HG02885 (cell line): Measurements from ENCODE around the gene SART3.
"Not testable (repeated sequence)": the region's sequence is repeated elsewhere in the genome, so short reads cannot be mapped to it uniquely, and the experiment has no call there.

Experiments used
- ATAC-seq: cut with Tn5 transposase; IDR thresholded peaks from one replicate; pipeline ENCODE4 v1.9.1; 2021; ENCODE audit warnings: mild to moderate bottlenecking; ENCODE audit not compliant: unreplicated experiment, poor library complexity

SART3 gene

GRCh38 chr12:108582509-108582908 is 21.5 kb upstream of the SART3 start:
- ATAC-seq: no peak

DNA sequence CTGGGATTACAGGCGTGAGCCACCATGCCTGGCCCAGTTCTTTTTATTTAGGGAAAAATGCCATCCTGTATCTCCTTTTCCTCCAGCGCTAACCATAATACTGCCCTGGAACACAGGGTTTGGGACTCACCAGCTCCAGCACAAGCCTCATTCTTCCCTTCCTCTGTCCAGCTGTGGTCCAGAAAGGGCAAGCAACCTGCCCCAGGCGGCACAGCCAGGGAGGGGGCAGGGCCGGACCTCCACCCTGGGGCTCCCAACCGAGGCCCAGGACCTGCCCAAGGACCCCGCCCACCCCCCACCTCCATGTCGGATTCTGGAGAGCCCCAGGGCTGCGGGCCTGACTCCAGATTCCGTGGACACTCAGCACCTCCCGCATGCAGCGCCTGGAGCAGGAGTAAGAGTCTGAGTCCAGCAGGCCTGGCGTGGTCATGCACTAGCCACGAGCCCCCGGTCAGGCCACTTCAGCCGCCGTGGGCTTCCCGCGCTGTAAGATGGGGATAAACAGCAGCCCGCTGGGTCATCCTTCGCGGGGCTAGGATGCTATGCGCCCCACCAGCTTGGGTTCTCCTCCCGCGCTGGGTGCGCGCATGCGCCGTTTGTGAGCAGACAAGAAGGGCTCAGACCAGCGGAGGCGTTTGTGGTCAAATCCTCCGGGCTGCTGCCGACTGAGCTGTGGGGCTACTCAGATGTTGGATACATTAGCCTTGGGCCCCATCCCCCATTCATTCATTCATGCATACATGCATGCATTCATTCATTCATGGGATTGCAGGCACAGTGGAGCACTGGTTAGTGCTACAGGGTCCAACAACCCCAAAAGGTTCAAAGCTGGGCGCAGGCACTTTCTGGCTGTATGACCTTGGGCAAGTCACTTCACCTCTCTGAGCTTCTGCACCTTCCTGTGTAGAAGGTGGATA is 20.6 kb upstream of the SART3 start:
- no peak for ATAC-seq

DNA sequence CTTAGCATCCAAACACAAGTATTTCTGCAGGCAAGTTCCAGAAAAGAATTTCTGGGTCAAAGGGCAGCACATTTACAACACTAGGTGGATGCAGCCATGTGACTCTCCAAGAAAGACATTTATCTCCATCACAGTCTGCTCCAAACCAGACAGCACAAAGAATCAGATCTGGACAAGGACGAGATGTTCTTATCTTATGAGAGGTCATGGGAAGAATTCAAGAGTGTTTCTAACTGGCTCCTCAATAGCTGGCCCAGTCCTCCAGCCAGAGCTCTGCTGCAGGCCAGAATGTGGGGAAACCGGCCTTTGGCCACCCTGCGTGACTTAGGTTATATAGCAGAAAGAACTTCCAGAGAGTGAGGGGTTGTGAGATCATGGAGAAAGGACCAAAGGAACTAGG is 19.6 kb upstream of the SART3 start:
- no peak for ATAC-seq

DNA sequence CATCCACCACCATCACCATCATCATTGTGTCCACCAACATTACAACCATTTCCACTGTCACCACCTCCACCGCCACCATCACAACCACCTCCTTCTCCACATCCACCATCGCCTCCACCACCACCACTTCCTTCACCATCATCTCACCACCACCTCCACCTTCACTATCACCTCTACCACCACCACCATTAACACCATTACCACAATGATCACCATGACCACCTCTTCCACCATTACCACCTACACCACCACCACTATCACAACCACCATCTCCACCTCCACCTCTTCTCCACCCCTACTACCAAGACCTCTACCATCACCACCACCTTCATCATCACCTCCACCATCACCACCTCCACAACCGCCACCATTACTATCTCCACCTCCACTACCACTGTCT is 17.8 kb upstream of the SART3 start:
- no peak for ATAC-seq

GRCh38 chr12:108578264-108578663 is 17.3 kb upstream of the SART3 start:
- ATAC-seq: no peak

GRCh38 chr12:108577458-108577857 is 16.5 kb upstream of the SART3 start:
- no peak for ATAC-seq

- no peak for ATAC-seq
Observed at GRCh38 chr12:108576660-108577234, 15.8 kb upstream of the SART3 start.

DNA sequence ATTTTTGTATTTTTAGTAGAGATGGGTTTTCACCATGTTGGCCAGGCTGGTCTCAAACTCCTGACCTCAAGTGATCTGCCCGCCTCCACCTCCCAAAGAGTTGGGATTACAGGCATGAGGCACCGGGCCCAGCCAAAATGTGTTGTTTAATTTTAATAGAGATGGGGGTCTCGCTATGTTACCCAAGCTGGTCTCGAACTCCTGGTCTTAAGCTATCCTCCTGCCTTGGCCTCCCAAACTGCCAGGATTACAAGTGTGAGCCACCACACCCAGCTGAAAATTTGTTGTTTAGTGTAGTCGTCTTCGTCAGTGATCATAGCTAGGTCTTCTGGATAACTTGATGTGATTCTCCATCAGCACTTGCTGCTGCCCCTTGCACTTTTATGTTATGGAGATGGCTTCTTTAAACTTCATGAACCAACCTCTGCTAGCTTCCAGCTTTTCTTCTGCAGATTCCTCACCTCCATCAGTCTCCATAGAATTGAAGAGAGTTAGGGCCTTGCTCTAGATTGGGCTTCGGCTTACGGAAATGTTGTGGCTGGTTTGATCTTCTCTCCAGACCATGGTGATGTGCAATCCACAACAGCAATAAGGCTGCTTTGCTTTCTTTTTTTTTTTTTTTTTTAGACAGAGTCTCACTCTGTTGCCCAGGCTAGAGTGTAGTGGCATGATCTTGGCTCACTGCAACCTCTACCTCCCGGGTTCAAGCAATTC is 14.4 kb upstream of the SART3 start:
- ATAC-seq: no peak

DNA sequence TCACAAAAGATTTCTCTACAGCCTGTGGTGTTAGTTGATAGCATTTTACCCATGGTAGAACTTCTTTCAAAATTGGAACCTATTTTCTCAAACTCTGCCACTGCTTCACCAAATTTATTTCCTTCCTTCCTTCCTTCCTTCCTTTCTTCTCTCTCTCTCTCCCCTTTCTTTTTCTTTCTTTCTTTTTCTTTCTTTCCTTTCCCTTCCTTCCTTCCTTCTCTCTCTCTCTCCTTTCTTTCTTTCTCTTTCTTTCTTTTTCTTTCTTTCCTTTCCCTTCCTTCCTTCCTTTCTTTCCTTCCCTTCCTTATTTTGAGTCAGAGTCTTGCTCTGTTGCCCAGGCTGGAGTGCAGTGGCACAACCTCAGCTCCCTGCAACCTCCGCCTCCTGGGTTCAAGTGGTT is 13.3 kb upstream of the SART3 start:
- ATAC-seq: not testable (repeated sequence)

GRCh38 chr12:108573317-108573716 is 12.3 kb upstream of the SART3 start:
- peak; percentile 34 for ATAC-seq

GRCh38 chr12:108572166-108572790 is 11.3 kb upstream of the SART3 start:
- ATAC-seq: no peak

GRCh38 chr12:108571609-108572165 is 10.7 kb upstream of the SART3 start:
- no peak for ATAC-seq

DNA sequence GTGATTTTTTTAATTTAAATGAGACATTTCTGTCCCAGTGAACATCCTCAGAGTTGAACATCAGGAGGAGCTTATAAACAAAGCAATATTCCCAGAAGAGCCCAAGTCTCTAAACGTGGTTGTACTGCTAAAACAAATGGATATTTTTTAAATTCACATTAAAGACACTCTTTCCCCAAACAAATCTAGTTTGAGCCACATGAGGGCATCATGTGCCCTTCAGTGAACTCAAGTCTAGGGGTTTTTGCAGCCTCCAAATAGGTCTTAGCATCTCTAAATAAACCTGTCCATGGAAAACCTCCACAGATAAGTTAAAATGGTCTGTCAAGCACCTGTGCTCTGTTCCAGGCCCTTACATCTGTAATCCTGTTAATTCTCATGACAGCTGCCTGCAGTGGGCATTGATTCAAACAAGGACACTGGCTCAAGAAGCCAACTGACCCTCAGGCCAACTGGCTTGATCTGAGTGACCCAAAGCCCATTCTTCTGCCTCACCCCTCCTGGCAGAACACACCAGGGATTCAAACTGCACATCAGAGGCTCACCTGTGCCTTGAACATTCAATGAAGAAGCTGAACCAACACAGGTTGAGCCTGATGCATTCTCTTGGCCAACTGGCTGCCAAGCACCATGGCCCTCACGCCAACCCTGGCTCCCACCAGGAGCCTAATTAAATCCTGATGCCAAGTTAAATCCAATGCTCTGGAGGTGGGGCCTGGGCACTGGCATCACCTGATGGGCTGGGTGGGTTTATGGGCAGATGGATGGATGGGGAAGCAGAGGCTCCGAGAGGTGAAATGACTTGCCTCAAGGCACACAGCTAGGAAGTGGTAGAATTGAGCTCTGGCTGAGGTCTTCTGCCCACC is 10.0 kb upstream of the SART3 start:
- no peak for ATAC-seq

GRCh38 chr12:108568338-108569154 is 7.6 kb upstream of the SART3 start:
- peak; percentile 87 for ATAC-seq

DNA sequence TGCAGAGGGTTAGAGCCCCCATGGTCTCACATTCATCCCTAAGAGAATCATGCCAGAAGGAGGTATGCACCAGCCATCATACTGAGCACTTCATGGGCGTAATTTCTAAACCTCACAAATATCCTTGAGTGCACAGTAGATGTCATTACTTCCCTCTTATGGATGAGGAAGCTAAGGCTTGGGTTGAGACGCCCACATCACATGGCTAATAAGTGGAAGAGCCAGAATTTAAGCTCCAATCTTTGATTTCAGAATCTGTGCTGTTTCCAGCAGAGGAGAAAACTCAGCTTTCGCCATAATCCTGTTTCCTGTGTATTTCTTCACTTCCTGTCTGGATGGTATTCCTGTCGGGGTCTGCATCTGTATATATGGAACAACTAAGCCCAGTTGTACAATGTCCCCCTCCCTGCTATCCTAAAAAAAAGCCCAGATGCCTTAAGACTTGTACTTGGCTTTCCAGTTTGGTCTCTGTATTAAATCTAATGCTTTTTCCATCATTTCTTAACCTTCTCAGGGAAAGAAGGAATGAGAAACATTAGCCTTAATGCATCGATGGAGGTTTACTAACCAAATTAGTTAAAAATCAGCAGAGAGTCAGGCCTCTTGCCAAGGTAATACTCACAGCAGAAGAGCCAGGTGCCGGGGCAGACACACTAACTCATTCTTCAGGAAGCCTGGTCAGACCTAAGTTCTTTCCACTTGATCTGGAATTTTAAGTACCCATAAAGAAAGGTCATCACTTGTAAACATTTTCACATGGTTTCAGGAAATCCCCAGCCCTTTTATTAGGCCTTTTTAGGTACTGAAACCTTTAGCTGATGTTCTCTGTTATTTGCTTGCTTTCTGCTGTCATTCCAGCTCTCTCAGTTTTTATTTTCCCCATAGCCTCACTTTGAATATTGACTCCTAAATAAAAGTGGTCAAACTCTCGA is 6.7 kb upstream of the SART3 start:
- no peak for ATAC-seq

DNA sequence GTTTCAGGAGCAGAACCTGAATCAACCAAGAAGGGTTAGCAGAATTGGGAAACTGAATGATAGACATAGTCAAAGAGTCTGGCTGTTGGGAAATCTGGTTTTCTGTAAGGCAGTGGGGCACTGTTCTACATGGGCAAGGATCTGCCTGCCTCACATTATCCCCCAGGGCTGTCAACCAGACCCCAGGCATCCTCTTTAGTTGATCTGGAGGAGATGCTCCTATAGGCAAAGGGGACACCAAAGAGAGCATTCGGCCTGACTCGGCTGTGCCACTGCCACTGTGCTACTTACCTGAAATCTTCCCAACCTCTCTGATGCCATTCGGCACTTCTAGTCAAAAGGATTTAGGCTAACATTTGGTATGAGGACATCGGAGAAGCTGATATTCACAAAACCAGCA is 5.5 kb upstream of the SART3 start:
- ATAC-seq: no peak

GRCh38 chr12:108565976-108566375 is 5.0 kb upstream of the SART3 start:
- ATAC-seq: no peak

DNA sequence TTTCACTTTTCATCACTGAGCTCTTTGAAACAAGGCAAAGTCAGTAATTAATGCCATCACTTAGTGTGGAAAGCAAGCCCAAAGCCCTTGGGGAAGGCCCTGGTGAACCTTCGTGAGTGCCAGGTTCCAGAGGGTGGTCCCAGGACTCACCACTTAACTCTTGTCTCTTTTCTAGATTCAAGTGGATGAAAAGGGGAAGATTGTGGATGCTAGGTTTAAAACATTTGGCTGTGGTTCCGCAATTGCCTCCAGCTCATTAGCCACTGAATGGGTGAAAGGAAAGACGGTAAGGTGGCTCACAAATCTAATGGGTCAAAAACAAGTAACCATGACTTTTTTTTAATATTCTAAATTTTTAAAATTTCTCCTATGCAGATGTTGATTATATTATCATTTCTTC is 4.2 kb upstream of the SART3 start:
- ATAC-seq: no peak
